Heart left ventricle (tissue), 16 donors: ENCODE results near the gene TRIM33. TPM values are rescaled to one million over a fixed set of nuclear protein-coding genes. Genes with fewer than 3 reads are reported as not detected.
"Not testable (repeated sequence)": the region's sequence is repeated elsewhere in the genome, so short reads cannot be mapped to it uniquely, and the experiment has no call there.

Experiments
- ATAC-seq, 4 donors: fragments of 200-7000 bp; cut with Tn5 transposase; one replicate each; pipeline ENCODE4 v1.9.1; 2020 to 2022; ENCODE audit warnings: moderate library complexity in 4 of 4, mild to moderate bottlenecking in 3 of 4, moderate number of reproducible peaks in 1 of 4
- DNase-seq, 5 donors: peaks; one replicate each; pipeline ENCODE4 v3.0.0-alpha.2; 2020
- H3K27ac ChIP-seq, 12 donors: fragments of 200-600 bp; sonication (generic) in 4 of 12; one replicate each; pipeline versions ENCODE4 v1.5.0 to v1.8.0; 2016 to 2022; ENCODE audit warnings: mild to moderate bottlenecking in 2 of 12
- H3K27me3 ChIP-seq, 9 donors: fragments of 200-600 bp; sonication (generic) in 2 of 9; one replicate each; pipeline versions ENCODE4 v1.5.1 to v1.8.0; 2016 to 2022; ENCODE audit warnings: mild to moderate bottlenecking in 3 of 9
- H3K36me3 ChIP-seq, 9 donors: fragments of 200-600 bp; sonication (generic) in 2 of 9; one replicate each; pipeline versions ENCODE4 v1.5.0 to v1.8.0; 2018 to 2022; ENCODE audit warnings: mild to moderate bottlenecking in 2 of 9
- H3K4me1 ChIP-seq, 12 donors: fragments of 200-600 bp; sonication (generic) in 4 of 12; one replicate each; pipeline versions ENCODE4 v1.5.0 to v1.8.0; 2016 to 2022; ENCODE audit warnings: mild to moderate bottlenecking in 3 of 12
- H3K4me3 ChIP-seq, 12 donors: fragments of 200-600 bp; sonication (generic) in 4 of 12; one replicate each; pipeline versions ENCODE4 v1.5.0 to v1.8.0; 2017 to 2022; ENCODE audit warnings: mild to moderate bottlenecking in 9 of 12, moderate library complexity in 4 of 12
- H3K9me3 ChIP-seq, 12 donors: fragments of 200-600 bp; sonication (generic) in 4 of 12; one replicate each; pipeline versions ENCODE4 v1.5.0 to v1.8.0; 2016 to 2022; ENCODE audit warnings: mild to moderate bottlenecking in 1 of 12
- CTCF ChIP-seq, 12 donors: fragments of 200-600 bp; sonication (generic) in 4 of 12; IDR thresholded peaks; one replicate each; pipeline versions ENCODE4 v1.5.0 to v1.8.0; 2018 to 2022; ENCODE audit warnings: antibody characterized with exemption in 12 of 12, mild to moderate bottlenecking in 5 of 12
- POLR2A ChIP-seq, 2 donors: fragments of 450-650 bp; IDR thresholded peaks; one replicate each; pipeline ENCODE4 v1.6.1; 2017; ENCODE audit warnings: antibody characterized with exemption in 2 of 2, mild to moderate bottlenecking in 2 of 2, moderate library complexity in 2 of 2
- WGBS, 4 donors: extraction: QIAGEN DNeasy Blood & Tissue Kit in 2 of 4; methylation state at CpG; one replicate each; pipeline versions ENCODE4 v1.1.5 to v1.1.7; 2013 to 2018; 5-methylcytosine and 5-hydroxymethylcytosine counted together
- intact Hi-C, 10 donors: fragments of 100-400 bp; cut with DNase I; formaldehyde crosslinking; loops; one replicate each; pipeline versions ENCODE4 v1.11.1 to v1.14.2; 2022
- polyA plus RNA-seq, 2 donors: library from polyadenylated mRNA; stranded (reverse); fragments of 200-250 nt; gene quantifications; one replicate each; pipeline ENCODE4 v1.2.3, GENCODE V29; 2013
- total RNA-seq, 9 donors: library from RNA; depleted of rRNA in 2 of 9; stranded (reverse); fragments of >200 nt in 2 of 9; fragmentation: NEBNext Ultra II Directional in 3 of 9; extraction: Animal tissue kit (Norgen Biotek cat#: 25700) in 3 of 9; gene quantifications; one replicate each; pipeline versions ENCODE4 v1.1.0 to v1.2.4, GENCODE V29; 2016 to 2023
- donor health status: ischemic (EF 13 %, LVEDD 7.1; RV severe dilation, severe dysfunction).
- donor health status: healthy with polysubstance abuse.
- donor health status: DM: no; HTN: yes; CAD: no.
- donor health status: DM: no; HTN: no; CAD: no.
- donor health status: ischemic (EF 25% LVEDD 6.9; RV normal size, moderate dysfunction).
- donor health status: ischemic (EF 25% LVEDD 5.7; RV mildly dilated, moderate dysfunction).
- donor health status: healthy.
- donor health status: DM: yes; HTN: yes; CAD: no.
- donor health status: ischemic (EF 35%, LVEDD 5.7; RV mildly dilated, moderate dysfunction).
- donor health status: nonischemic (EF 11% LVEDD 7.7; RV severe dilation, severe dysfunction).
- donor health status: DM: yes; HTN: yes; CAD: no.
- donor health status: PGD.
- donor health status: ischemic (EF 29% LVEDD 5.4; RV normal size, mild dysfunction).
- donor health status: nonischemic (EF 23%, LVEDD 6.1; RV moderate dilation, normal function).

Gene TRIM33
- total and polyA plus RNA-seq, 11 donors: 6.1 to 30.8 (median 17.3) TPM

- 43 to 48% (median 44%) methylated on average over 1 of the region's 1 CpG for WGBS, 4 donors
- Histone ChIP-seq H3K27ac (peak overlapping the region in 8 of 12 donors; percentile 0 to 66 (median 51)), H3K9me3 (no peaks in the 10 kb centered on the region), H3K4me3 (no peak overlapping the region), H3K36me3 (peaks cover 0 to 52% (median 29%) of the 10 kb centered on the region in 9 donors), H3K27me3 (no peaks in the 10 kb centered on the region), H3K4me1 (peaks cover 0 to 24% (median 5%) of the 10 kb centered on the region in 12 donors)
- ATAC-seq (peak; percentile 51 to 77 (median 72)), DNase-seq (no peak)
- TF ChIP-seq CTCF (IDR thresholded peaks at IDR 0.05) (no peak), POLR2A (IDR thresholded peaks at IDR 0.05) (no peak)
- intact Hi-C loops: loop anchor here in 3 of 10 donors (5.0 kb wide), 2 partner anchors 81 to 84 kb away; partner anchors contain the start of gene TRIM33 (in 2 of the 3)
These were observed 80.0 kb downstream of the TRIM33 start for GRCh38 chr1:114431026-114431425.

DNA sequence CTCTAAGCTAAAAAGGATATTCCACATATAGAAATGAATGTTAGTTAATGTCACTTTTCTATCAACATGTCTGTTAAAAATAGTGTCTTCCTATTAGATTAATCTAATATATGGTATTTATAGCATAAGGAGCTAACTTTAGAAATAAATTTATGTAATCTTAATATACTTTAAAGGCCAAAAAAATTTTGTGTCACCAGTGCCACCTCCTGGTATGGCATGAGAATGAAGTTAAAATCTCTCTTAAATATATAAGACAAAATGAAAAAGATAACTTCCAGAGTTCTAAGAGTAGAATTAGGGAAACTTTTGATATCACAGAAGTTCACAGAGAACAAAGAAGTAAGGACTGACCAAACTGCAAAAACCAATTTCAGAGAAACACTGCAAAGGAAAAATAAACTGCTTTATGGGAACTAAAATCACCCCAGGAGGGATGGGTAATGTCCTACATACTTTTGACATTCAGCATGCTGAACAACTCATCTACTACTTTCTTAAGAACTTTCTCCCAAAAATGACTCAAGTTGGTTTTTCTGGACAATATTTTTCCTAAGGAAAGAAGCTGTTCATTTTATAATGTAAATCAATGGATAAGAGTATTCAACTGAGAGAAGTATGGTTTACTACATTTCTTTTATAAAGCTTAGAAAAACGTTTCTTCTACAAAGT is 82.8 kb downstream of the TRIM33 start:
- DNase-seq (no peak), ATAC-seq (no peak)
- no peak for TF ChIP-seq POLR2A (IDR thresholded peaks at IDR 0.05)
- TF ChIP-seq CTCF (IDR thresholded peaks at IDR 0.05): peak; percentile 12 to 59 (median 42)
- Histone ChIP-seq H3K27me3 (no peaks in the 10 kb centered on the region), H3K36me3 (peaks cover 0 to 74% (median 57%) of the 10 kb centered on the region in 9 donors), H3K9me3 (no peaks in the 10 kb centered on the region), H3K4me3 (no peak overlapping the region), H3K27ac (peak overlapping the region in 5 of 12 donors; percentile 7 to 17 (median 11)), H3K4me1 (peaks cover 0 to 24% (median 2%) of the 10 kb centered on the region in 12 donors)
- WGBS, 4 donors: 58 to 75% (median 69%) methylated on average over 1 of the region's 1 CpG
- intact Hi-C loops: loop anchor here in 8 of 10 donors (1.0 to 10.0 kb wide), 4 partner anchors 81 to 147 kb away; partner anchors contain the start of gene TRIM33 (in 1 of the 8)

DNA sequence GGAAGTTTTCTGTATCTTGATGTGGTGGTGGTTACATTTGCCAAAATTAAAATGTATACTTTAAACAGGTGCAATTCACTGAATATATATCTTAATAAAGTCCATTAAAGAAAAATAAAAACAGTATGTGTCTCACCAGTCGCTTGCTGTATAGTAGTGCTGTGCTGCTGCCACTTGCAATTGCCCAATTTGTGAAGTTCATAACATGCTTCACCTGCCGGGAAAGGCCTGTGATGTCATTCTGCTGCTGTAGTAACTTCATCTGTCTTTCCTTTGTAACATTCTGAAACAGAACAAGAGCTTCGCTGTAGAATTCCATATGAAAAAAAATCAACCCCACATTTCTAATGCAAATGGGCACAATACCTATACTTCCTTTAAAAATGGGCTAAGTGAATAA is 83.4 kb downstream of the TRIM33 start:
- no peak for ATAC-seq
- peak overlapping the region in 5 of 12 donors; percentile 7 to 17 (median 11) for H3K27ac ChIP-seq
- H3K4me3 ChIP-seq: no peak overlapping the region
- peaks cover 0 to 24% (median 2%) of the 10 kb centered on the region in 12 donors for H3K4me1 ChIP-seq
- WGBS, 4 donors: 71 to 80% (median 77%) methylated on average over 3 of the region's 3 CpGs
- H3K27me3 ChIP-seq: no peaks in the 10 kb centered on the region
- intact Hi-C loops: loop anchor here in 8 of 10 donors (1.0 to 10.0 kb wide), 4 partner anchors 80 to 147 kb away; partner anchors contain the start of gene TRIM33 (in 1 of the 8)
- no peaks in the 10 kb centered on the region for H3K9me3 ChIP-seq
- TF ChIP-seq POLR2A (IDR thresholded peaks at IDR 0.05) (no peak), CTCF (IDR thresholded peaks at IDR 0.05) (no peak)
- no peak for DNase-seq
- peaks cover 0 to 74% (median 58%) of the 10 kb centered on the region in 9 donors for H3K36me3 ChIP-seq

DNA sequence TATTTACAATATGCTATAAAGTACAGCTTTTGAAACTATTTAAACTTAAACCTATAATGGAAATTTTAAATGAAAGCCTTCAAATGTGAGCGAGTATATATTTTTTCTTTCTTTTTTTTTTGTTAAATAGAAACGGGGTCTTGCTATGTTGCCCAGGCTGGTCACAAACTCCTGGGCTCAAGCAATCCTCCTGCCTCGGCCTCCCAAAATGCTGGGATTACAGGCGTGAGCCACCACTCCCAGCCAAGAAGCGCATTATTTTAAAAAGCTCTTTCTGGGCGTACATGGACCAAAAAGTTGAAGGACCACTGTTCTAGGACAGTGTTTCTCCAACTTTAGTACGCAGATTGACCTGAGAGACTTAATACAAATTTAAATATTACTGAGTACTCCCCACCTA is 87.5 kb downstream of the TRIM33 start:
- intact Hi-C loops: loop anchor here in 2 of 10 donors (10.0 kb wide), 1 partner anchor 151 kb away; no protein-coding TSS in a partner anchor
- ATAC-seq (no peak), DNase-seq (no peak)
- H3K4me3 ChIP-seq: no peak overlapping the region
- 96 to 98% (median 98%) methylated on average over 7 of the region's 7 CpGs for WGBS, 4 donors
- H3K4me1 ChIP-seq: peaks cover 0 to 10% (median 0%) of the 10 kb centered on the region in 12 donors
- H3K9me3 ChIP-seq: no peaks in the 10 kb centered on the region
- H3K27me3 ChIP-seq: no peaks in the 10 kb centered on the region
- no peak overlapping the region for H3K27ac ChIP-seq
- TF ChIP-seq CTCF (IDR thresholded peaks at IDR 0.05) (no peak), POLR2A (IDR thresholded peaks at IDR 0.05) (no peak)
- peaks cover 0 to 94% (median 91%) of the 10 kb centered on the region in 9 donors for H3K36me3 ChIP-seq

DNA sequence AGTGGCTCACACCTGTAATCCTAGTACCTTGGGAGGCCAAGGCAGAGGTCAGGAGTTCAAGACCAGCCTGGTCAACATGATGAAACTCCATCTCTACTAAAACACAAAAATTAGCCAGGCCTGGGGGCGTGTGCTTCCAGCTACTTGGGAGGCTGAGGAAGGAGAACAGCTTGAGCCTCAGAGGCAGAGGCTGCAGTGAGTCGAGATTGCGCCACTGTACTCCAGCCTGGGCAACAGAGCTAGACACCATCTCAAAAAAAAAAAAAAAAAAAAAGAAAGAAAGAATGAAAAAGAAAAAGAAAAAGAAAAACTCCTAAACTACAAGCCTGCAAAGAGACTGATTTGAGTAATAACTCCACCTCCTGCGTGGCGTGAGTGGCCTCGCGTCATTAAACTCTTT is 92.1 kb downstream of the TRIM33 start:
- intact Hi-C loops, ATAC-seq: not testable (repeated sequence)

More for the DNA sequence above, 92.1 kb downstream of the TRIM33 start:
- not testable (repeated sequence) for H3K4me3 ChIP-seq, DNase-seq, H3K9me3 ChIP-seq, H3K27ac ChIP-seq, H3K27me3 ChIP-seq, H3K4me1 ChIP-seq
- H3K36me3 ChIP-seq: peaks cover 0 to 99% (median 82%) of the 10 kb centered on the region in 9 donors
- 97 to 99% (median 98%) methylated on average over 7 of the region's 7 CpGs for WGBS, 4 donors
